H9 (cell line): ENCODE measurements around the gene NDUFB8. TPM values are rescaled to one million over a fixed set of nuclear protein-coding genes. Genes with fewer than 3 reads are reported as not detected.

Experiments used
- DNase-seq: peaks from one replicate; pipeline ENCODE4 v3.0.0-alpha.2; 2017
- H2AFZ ChIP-seq: one replicate; pipeline ENCODE4 v1.6.1; 2013; ENCODE audit warnings: mild to moderate bottlenecking, low read length, control low read depth, moderate library complexity
- H2AK5ac ChIP-seq: 2 replicates; pipeline ENCODE4 v1.6.1; 2013; ENCODE audit warnings: low read length, control low read depth, mixed read lengths; ENCODE audit not compliant: insufficient read length
- H2BK120ac ChIP-seq: one replicate; pipeline ENCODE4 v1.6.1; 2013; ENCODE audit warnings: low read depth, mild to moderate bottlenecking, low read length, control low read depth, inconsistent platforms; ENCODE audit not compliant: poor library complexity, severe bottlenecking
- H2BK12ac ChIP-seq: 2 replicates; pipeline ENCODE4 v1.6.1; 2013; ENCODE audit warnings: low read length, control low read depth, mixed read lengths, low read depth; ENCODE audit not compliant: insufficient read length
- H2BK15ac ChIP-seq: 2 replicates; pipeline ENCODE4 v1.6.1; 2013; ENCODE audit warnings: low read depth, low read length, control low read depth
- H2BK20ac ChIP-seq: one replicate; pipeline ENCODE4 v1.6.1; 2013; ENCODE audit warnings: low read depth, mild to moderate bottlenecking, low read length, control low read depth, inconsistent platforms; ENCODE audit not compliant: poor library complexity, severe bottlenecking
- H2BK5ac ChIP-seq: 2 replicates; pipeline ENCODE4 v1.6.1; 2013; ENCODE audit warnings: low read length, control low read depth, mixed read lengths; ENCODE audit not compliant: insufficient read length
- H3K14ac ChIP-seq: 2 replicates; pipeline ENCODE4 v1.6.1; 2013; ENCODE audit warnings: low read length, control low read depth; ENCODE audit not compliant: insufficient read depth
- H3K18ac ChIP-seq: 2 replicates; pipeline ENCODE4 v1.6.1; 2013; ENCODE audit warnings: low read depth, mild to moderate bottlenecking, mixed read lengths, low read length, control low read depth; ENCODE audit not compliant: insufficient read length
- H3K23ac ChIP-seq: 2 replicates; pipeline ENCODE4 v1.6.1; 2013; ENCODE audit warnings: low read length, control low read depth, mixed read lengths, low read depth; ENCODE audit not compliant: insufficient read length
- H3K23me2 ChIP-seq: 2 replicates; pipeline ENCODE4 v1.6.1; 2013; ENCODE audit warnings: low read depth, mild to moderate bottlenecking, mixed read lengths, low read length, control low read depth; ENCODE audit not compliant: insufficient read length, poor library complexity, severe bottlenecking
- H3K27ac ChIP-seq: 2 replicates; pipeline ENCODE4 v1.5.1; 2013; ENCODE audit warnings: low read length, control low read depth, mixed read lengths, low read depth; ENCODE audit not compliant: insufficient read length
- H3K27me3 ChIP-seq: 2 replicates; pipeline ENCODE4 v1.6.1; 2013; ENCODE audit warnings: low read length, control low read depth, inconsistent platforms; ENCODE audit not compliant: insufficient read depth
- H3K4ac ChIP-seq: 2 replicates; pipeline ENCODE4 v1.6.1; 2013; ENCODE audit warnings: low read depth, mild to moderate bottlenecking, control low read depth, inconsistent platforms, low read length, moderate library complexity
- H3K4me1 ChIP-seq: 2 replicates; pipeline ENCODE4 v1.6.1; 2013; ENCODE audit warnings: low read length, control low read depth, inconsistent platforms; ENCODE audit not compliant: insufficient read depth
- H3K4me2 ChIP-seq: 2 replicates; pipeline ENCODE4 v1.6.1; 2013; ENCODE audit warnings: low read length, control low read depth, mixed read lengths; ENCODE audit not compliant: insufficient read length, insufficient read depth
- H3K56ac ChIP-seq: 2 replicates; pipeline ENCODE4 v1.6.1; 2013; ENCODE audit warnings: low read depth, mild to moderate bottlenecking, mixed read lengths, low read length, control low read depth; ENCODE audit not compliant: insufficient read length
- H3K79me1 ChIP-seq: 2 replicates; pipeline ENCODE4 v1.6.1; 2013; ENCODE audit warnings: low read depth, mild to moderate bottlenecking, moderate library complexity, low read length, control low read depth, inconsistent platforms; ENCODE audit not compliant: insufficient read depth, poor library complexity, severe bottlenecking
- H3K79me2 ChIP-seq: 2 replicates; pipeline ENCODE4 v1.6.1; 2013; ENCODE audit warnings: low read length, control low read depth, inconsistent platforms; ENCODE audit not compliant: insufficient read depth
- H3K9ac ChIP-seq: 2 replicates; pipeline ENCODE4 v1.6.1; 2013; ENCODE audit warnings: low read length, control low read depth, mixed read lengths; ENCODE audit not compliant: insufficient read length; ENCODE audit errors: extremely low read depth
- H3K9me3 ChIP-seq: one replicate; pipeline ENCODE4 v1.6.1; 2013; ENCODE audit warnings: low read depth, low read length, inconsistent platforms; ENCODE audit not compliant: control insufficient read depth
- H3T11ph ChIP-seq: one replicate; pipeline ENCODE4 v1.6.1; 2013; ENCODE audit warnings: mild to moderate bottlenecking, low read length, control low read depth, inconsistent platforms
- H4K20me1 ChIP-seq: one replicate; pipeline ENCODE4 v1.6.1; 2013; ENCODE audit not compliant: control insufficient read depth, insufficient read length, insufficient read depth
- H4K5ac ChIP-seq: 2 replicates; pipeline ENCODE4 v1.6.1; 2013; ENCODE audit warnings: low read depth, mild to moderate bottlenecking, mixed read lengths, low read length, control low read depth; ENCODE audit not compliant: insufficient read length
- H4K8ac ChIP-seq: replicated peaks from 2 replicates; pipeline ENCODE4 v1.6.1; 2013; ENCODE audit warnings: low read length, control low read depth, mixed read lengths, low read depth; ENCODE audit not compliant: insufficient read length
- H4K91ac ChIP-seq: 2 replicates; pipeline ENCODE4 v1.6.1; 2013; ENCODE audit warnings: low read depth, mild to moderate bottlenecking, moderate library complexity, mixed read lengths, low read length, control low read depth; ENCODE audit not compliant: insufficient read length
- H3K27ac Mint-ChIP-seq, 3 experiments: 2 replicates in 2 of 3; 3 replicates in 1 of 3; pipeline ENCODE4 v1.8.0; 2020 to 2021; ENCODE audit warnings: mixed read lengths in 3 of 3, mild to moderate bottlenecking in 1 of 3, moderate library complexity in 1 of 3
- H3K27me3 Mint-ChIP-seq: 2 replicates; pipeline ENCODE4 v1.8.0; 2021; ENCODE audit warnings: low read depth, mild to moderate bottlenecking, moderate library complexity, mixed read lengths
- H3K36me3 Mint-ChIP-seq, 3 experiments: 2 replicates in 2 of 3; 3 replicates in 1 of 3; pipeline ENCODE4 v1.8.0; 2020 to 2021; ENCODE audit warnings: low read depth in 3 of 3, mixed read lengths in 3 of 3; ENCODE audit not compliant: insufficient read depth in 1 of 3
- H3K4me1 Mint-ChIP-seq, 2 experiments: 2 replicates each; pipeline ENCODE4 v1.8.0; 2020; ENCODE audit warnings: mixed read lengths in 2 of 2
- H3K4me3 Mint-ChIP-seq, 2 experiments: 2 replicates in 1 of 2; 3 replicates in 1 of 2; pipeline ENCODE4 v1.8.0; 2020 to 2021; ENCODE audit warnings: mild to moderate bottlenecking in 2 of 2, mixed read lengths in 2 of 2, moderate library complexity in 1 of 2
- H3K9me3 Mint-ChIP-seq, 2 experiments: 2 replicates in 1 of 2; 3 replicates in 1 of 2; pipeline ENCODE4 v1.8.0; 2020; ENCODE audit warnings: mild to moderate bottlenecking in 2 of 2, mixed read lengths in 2 of 2, moderate library complexity in 1 of 2
- CTCF ChIP-seq: fragments of 200-600 bp; sonication (generic); conservative IDR thresholded peaks from 3 replicates; pipeline ENCODE4 v1.8.0; 2021; ENCODE audit warnings: antibody characterized with exemption, mild to moderate bottlenecking
- WGBS: extraction: QIAGEN DNeasy Blood & Tissue Kit; methylation state at CpG from one replicate; pipeline ENCODE4 v1.1.7; 2013; ENCODE audit warnings: missing lambda C conversion rate, low lambda C conversion rate, mixed read lengths; ENCODE audit not compliant: insufficient read length; ENCODE audit errors: extremely low coverage; 5-methylcytosine and 5-hydroxymethylcytosine counted together
- total RNA-seq: library from RNA; stranded (reverse); gene quantifications from 2 replicates; pipeline ENCODE4 v1.2.1, GENCODE V29; 2021

Gene NDUFB8
- total RNA-seq, 1 experiment from 2014 or later, result 205 TPM

DNA sequence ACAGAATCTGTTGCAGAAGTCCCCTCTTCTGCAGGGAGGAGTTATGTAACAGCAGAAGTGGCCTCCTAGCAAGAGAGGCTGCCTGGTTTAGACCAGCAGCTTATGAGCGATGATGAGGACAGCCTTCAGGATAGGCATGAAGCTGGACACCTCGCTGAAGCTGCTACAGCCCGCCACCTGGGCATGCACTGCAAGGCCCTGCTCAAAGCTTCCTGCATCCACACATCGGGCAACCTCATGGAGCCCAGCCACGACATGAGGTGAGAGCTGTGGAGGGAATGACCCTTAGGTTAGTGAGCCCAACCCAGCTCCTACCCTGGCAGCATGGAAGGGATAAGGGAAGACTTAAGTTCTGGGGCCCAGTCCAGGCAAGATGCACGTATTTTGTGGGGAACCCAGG is 42.1 kb downstream of the NDUFB8 start:
- peaks cover 95% of the 10 kb centered on the region for H3K27me3 Mint-ChIP-seq

More for the DNA sequence above, 42.1 kb downstream of the NDUFB8 start:
- Histone ChIP-seq H2BK5ac (no peak overlapping the region), H3K56ac (no peak overlapping the region), H3K79me2 (no peaks in the 10 kb centered on the region), H3K4me1 (peaks cover 7% of the 10 kb centered on the region), H3K27ac (no peak overlapping the region), H3K18ac (no peak overlapping the region), H3T11ph (no peak overlapping the region), H4K5ac (no peak overlapping the region), H3K23ac (no peak overlapping the region), H3K9ac (no peak overlapping the region), H3K79me1 (no peaks in the 10 kb centered on the region), H3K4ac (no peak overlapping the region), H2BK120ac (no peak overlapping the region), H3K9me3 (no peaks in the 10 kb centered on the region), H3K27me3 (peaks cover 58% of the 10 kb centered on the region), H2AFZ (no peak overlapping the region), H2AK5ac (no peak overlapping the region), H4K20me1 (no peaks in the 10 kb centered on the region), H3K4me2 (no peak overlapping the region), H2BK15ac (no peak overlapping the region), H2BK20ac (no peak overlapping the region), H3K14ac (no peak overlapping the region), H4K8ac (no peak overlapping the region), H3K23me2 (no peaks in the 10 kb centered on the region), H2BK12ac (no peak overlapping the region), H4K91ac (no peak overlapping the region)
- Mint-ChIP-seq H3K36me3 (peaks cover 8 to 25% (median 19%) of the 10 kb centered on the region in 3 experiments), H3K9me3 (peaks cover 0 to 3% of the 10 kb centered on the region in 2 experiments; a peak in 2 of 5 replicates), H3K27ac (no peak overlapping the region), H3K4me1 (peaks cover 46% of the 10 kb centered on the region in 2 experiments), H3K4me3 (no peak overlapping the region)
- DNase-seq, result no peak
- no peak for TF ChIP-seq CTCF
- WGBS, result no CpG with 5 or more reads among the region's 6 CpGs
